Fibroblast of pulmonary artery (primary cell): ENCODE measurements around the gene MARK2.
A peak's percentile ranks its signal among the peaks of the same experiment; 100 is the strongest.

Experiments
- DNase-seq: peaks from one replicate; pipeline ENCODE4 v3.0.0-alpha.2; 2010; ENCODE audit warnings: low read depth
- H3K4me3 ChIP-seq: replicated peaks from 2 replicates; pipeline ENCODE4 v1.5.1; 2011; ENCODE audit warnings: low read depth, mild to moderate bottlenecking, control low read depth, low read length, moderate library complexity
- TF ChIP-seq, protein P1 (sequence below): IDR thresholded peaks from 2 replicates; pipeline ENCODE4 v1.5.1; 2011; ENCODE audit warnings: mild to moderate bottlenecking, control low read depth, low read length, inconsistent platforms; ENCODE audit errors: missing control alignments

Gene MARK2

DNA sequence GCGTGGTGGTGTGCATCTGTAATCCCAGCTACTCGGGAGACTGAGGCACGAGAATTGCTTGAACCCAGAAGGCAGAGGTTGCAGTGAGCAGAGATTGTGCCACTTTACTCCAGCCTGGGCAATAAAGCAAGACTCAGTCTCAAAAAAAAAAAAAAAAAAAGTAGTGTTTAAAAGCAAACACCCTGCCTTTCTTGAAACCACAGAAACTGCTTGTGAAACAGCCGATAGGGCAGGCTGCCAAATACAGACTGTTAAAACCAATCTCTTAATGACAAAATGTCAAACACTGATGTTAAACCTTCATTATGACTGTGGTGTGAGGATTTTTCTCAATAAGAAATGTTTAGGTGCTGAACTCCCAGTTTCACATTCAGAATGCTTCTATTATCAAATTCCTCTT is 27.3 kb downstream of the MARK2 start:
- TF ChIP-seq, protein P1, sequence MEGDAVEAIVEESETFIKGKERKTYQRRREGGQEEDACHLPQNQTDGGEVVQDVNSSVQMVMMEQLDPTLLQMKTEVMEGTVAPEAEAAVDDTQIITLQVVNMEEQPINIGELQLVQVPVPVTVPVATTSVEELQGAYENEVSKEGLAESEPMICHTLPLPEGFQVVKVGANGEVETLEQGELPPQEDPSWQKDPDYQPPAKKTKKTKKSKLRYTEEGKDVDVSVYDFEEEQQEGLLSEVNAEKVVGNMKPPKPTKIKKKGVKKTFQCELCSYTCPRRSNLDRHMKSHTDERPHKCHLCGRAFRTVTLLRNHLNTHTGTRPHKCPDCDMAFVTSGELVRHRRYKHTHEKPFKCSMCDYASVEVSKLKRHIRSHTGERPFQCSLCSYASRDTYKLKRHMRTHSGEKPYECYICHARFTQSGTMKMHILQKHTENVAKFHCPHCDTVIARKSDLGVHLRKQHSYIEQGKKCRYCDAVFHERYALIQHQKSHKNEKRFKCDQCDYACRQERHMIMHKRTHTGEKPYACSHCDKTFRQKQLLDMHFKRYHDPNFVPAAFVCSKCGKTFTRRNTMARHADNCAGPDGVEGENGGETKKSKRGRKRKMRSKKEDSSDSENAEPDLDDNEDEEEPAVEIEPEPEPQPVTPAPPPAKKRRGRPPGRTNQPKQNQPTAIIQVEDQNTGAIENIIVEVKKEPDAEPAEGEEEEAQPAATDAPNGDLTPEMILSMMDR = no peak
- no peak overlapping the region for H3K4me3 ChIP-seq
- DNase-seq = peak; percentile 68

DNA sequence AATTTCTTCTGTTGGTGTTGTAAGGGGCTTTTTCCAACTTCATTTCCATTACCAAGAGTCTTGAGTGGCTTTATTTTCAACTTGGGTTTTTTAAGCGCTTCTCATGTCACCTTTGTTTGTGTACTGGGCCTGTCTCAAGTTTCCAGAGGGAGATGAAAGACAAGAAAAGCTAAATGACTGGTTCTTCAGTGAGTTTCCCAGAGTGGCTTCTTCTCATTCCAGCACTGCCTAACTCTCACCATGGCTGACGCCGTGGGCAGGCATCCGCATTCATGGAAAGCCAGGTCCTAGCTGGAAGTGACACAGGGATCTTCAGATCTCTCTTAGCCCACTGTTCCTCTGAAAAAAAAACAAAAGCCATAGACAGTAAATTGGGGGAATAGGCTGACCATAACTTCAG is 28.6 kb downstream of the MARK2 start:
- DNase-seq = no peak
- H3K4me3 ChIP-seq = no peak overlapping the region
- TF ChIP-seq, protein P1 = no peak

DNA sequence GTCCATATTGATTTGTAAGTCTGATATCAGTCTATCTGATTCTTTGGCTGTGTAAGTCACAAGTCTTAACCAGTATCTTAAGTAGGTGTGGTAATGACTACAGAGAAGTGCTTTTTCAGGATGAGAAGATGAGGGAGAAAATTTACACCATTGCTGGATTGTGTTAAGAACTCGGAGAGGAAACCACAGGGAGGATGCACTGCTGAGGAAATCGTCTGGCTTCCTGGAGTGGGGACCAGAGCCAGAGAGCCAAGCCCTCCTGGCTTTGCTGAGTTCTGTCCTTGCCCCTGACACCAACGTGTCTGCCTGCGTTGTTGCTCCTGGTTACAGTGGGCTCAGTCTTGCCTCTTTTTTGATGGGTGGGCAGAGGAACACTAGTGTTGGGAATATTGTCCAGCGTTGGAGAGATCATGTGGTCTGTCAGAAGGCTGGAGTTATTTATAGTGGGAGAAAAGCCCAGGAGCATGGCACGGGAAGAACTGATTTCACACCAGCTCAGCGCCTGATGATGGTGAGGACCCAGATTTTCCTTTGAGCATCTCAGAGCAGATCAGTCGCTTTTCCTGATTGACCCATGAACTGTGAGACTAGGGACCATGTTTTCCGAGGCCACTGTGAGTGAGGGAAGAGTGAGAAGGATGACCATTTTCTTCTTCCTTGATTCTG is 29.6 kb downstream of the MARK2 start:
- H3K4me3 ChIP-seq = no peak overlapping the region
- no peak for DNase-seq

DNA sequence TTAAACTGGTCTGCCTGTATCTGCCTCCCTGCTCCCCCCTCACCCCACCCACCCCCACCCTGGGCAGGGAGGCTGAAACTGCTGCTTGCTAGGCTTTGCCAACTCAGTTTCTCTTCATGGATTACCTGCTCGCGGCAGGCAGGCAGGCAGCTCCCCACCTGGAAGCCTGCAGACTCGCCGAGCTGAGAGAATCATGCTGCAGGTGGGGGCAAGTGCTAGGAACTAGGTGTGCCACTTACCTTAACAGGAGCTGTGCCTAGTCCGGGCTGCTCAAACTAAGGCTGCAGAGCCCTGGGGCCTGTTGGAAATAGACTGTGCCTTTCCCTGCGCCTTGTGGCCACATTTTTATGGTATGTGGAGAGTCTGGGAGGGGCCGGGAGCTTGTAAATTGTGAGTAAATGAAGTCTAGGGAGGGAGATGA is 30.3 kb downstream of the MARK2 start:
- H3K4me3 ChIP-seq = no peak overlapping the region
- no peak for DNase-seq
- TF ChIP-seq, protein P1 = no peak

More for the DNA sequence above, 29.6 kb downstream of the MARK2 start:
- TF ChIP-seq, protein P1 = no peak

DNA sequence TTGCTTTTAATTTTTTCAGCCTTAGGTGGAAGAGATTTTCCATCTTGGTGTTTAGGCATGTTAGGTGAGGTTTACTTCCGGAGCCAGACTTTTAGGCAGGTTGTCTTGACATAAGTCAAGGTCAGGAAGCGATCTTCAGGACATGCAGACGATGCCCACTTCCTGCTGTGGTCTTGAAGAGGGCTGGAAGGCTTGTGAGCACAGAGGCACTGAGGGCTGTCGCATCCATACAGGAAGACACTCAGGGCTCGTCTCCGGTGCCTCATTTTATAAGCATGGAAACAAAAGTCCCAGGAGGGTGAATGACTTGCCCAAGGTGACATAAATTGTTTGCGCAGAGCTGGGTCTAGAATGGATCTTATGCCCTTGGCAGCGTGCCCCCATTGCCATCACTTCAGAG is 30.8 kb downstream of the MARK2 start:
- H3K4me3 ChIP-seq = no peak overlapping the region
- TF ChIP-seq, protein P1 = no peak
- DNase-seq = no peak

DNA sequence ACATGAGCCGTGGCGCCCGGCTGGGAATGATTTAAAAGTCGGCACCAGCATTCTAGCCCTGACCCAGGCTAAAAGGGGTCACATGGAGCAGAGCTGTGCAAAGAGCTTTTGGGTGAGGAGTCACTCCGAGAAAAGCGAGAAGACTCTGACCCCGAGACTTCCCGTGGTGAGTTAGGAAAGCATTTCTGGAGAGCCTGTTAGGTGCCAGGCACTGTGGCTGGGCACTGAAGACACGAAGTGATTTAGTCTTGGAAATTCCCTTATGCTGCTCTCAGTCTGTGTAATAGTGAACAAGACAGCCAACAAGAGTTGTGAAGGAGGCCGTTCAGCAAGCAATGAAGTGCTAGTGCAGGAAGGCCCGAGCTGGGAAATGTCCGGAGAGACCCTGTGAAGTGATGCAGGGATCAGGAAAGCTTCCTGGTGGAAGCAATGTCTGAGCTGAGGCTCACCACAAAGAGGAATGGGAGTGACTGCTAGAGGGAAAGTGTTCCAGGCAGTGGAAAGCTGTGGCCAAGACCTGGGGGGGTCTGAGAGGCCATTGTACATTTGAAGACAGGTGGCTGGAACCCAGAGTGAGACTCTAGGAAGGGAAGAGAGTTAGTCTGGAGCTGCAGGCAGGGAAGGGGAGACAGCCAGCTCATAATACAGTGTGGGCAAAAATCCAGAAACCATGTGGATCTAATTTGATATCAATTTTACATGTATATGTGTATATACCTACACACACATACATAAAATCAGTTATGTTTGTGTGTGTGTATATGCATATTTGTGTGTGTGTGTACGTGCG is 31.6 kb downstream of the MARK2 start:
- TF ChIP-seq, protein P1 = no peak
- H3K4me3 ChIP-seq = no peak overlapping the region
- DNase-seq = no peak
